Colonic mucosa (tissue), 4 donors: Measurements from ENCODE around the gene C3orf70. TPM values are rescaled to one million over a fixed set of nuclear protein-coding genes. Genes with fewer than 3 reads are reported as not detected.
A peak's percentile ranks its signal among the peaks of the same experiment; 100 is the strongest.

ENCODE experiments used
- DNase-seq: peaks from one replicate; pipeline ENCODE4 v3.0.0-alpha.2; 2020
- H3K27ac ChIP-seq: fragments of 200-600 bp; one replicate; pipeline ENCODE4 v1.8.0; 2021
- H3K27me3 ChIP-seq: fragments of 200-600 bp; one replicate; pipeline ENCODE4 v1.8.0; 2021
- H3K36me3 ChIP-seq: fragments of 200-600 bp; one replicate; pipeline ENCODE4 v1.8.0; 2021
- H3K4me1 ChIP-seq: fragments of 200-600 bp; one replicate; pipeline ENCODE4 v1.8.0; 2021; ENCODE audit warnings: mild to moderate bottlenecking
- H3K4me3 ChIP-seq: fragments of 200-600 bp; one replicate; pipeline ENCODE4 v1.8.0; 2021
- H3K9ac ChIP-seq, 2 donors: one replicate each; pipeline ENCODE4 v1.7.0; 2013; ENCODE audit warnings: control low read depth in 2 of 2, low read depth in 2 of 2, low read length in 2 of 2
- H3K9me3 ChIP-seq: fragments of 200-600 bp; one replicate; pipeline ENCODE4 v1.8.0; 2021
- CTCF ChIP-seq: fragments of 200-600 bp; IDR thresholded peaks from one replicate; pipeline ENCODE4 v1.8.0; 2022; ENCODE audit warnings: antibody characterized with exemption, mild to moderate bottlenecking
- intact Hi-C: fragments of 100-400 bp; cut with DNase I; formaldehyde crosslinking; loops from one replicate; pipeline ENCODE4 v1.14.1; 2022
- total RNA-seq, 2 donors: library from RNA; stranded (reverse); fragmentation: NEBNext Ultra II Directional in 1 of 2; extraction: Animal tissue kit (Norgen Biotek cat#: 25700) in 1 of 2; gene quantifications; one replicate each; pipeline ENCODE4 v1.2.1, GENCODE V29; 2021
- donor health status: healthy.
- donor health status: DM: no; HTN: no; CAD: no.
- donor health status: DM: no; HTN: no; CAD: no.

C3orf70 gene, protein sequence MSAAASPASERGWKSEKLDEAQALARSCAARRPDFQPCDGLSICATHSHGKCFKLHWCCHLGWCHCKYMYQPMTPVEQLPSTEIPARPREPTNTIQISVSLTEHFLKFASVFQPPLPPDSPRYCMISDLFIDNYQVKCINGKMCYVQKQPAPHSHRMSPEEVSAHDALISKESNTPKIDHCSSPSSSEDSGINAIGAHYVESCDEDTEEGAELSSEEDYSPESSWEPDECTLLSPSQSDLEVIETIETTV
- total RNA-seq: 10 to 100 TPM in 1 of 2 donors, 1 to 10 TPM in 1; 8.4 to 12.7 TPM

- Histone ChIP-seq H3K36me3 (no peaks in the 10 kb centered on the region), H3K4me1 (no peaks in the 10 kb centered on the region), H3K27me3 (no peaks in the 10 kb centered on the region), H3K9ac (peak within 1 kb of the TSS; percentile 79 to 84), H3K4me3 (peak within 1 kb of the TSS; percentile 77), H3K9me3 (no peaks in the 10 kb centered on the region), H3K27ac (peak within 1 kb of the TSS; percentile 81)
- intact Hi-C loops: no loop called here
- TF ChIP-seq CTCF: no peak
- DNase-seq: peak; percentile 55
These were observed at the start of gene C3orf70 for GRCh38 chr3:185152410-185153170. Gene C3orf70 (minus strand): TSS chr3:185153060. CDS start chr3:185152823, 237 bp downstream.

DNA sequence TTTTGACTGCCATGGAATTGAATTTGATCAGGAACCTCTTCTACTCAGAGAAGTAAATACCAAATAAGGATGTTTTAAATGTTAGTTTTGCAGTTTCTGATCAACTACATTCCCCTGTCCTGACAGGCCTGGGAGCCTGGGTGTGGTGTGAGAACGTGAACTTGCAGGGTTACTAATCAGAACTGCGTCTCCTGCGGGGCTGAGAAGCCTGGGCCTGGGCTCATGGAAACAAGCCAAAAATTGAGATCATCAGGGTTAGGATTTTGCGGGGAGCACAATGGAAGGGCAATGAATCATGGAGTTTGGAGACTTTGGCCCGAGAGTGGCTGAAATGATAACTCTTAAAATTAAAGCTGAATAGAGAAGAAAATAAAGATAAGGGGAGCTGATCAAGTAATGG lies 47.8 kb upstream of the C3orf70 start:
- TF ChIP-seq CTCF: no peak
- no peaks in the 10 kb centered on the region for H3K27me3 ChIP-seq
- DNase-seq: no peak
- H3K4me1 ChIP-seq: no peaks in the 10 kb centered on the region
- no peak overlapping the region for H3K27ac ChIP-seq
- no peaks in the 10 kb centered on the region for H3K9me3 ChIP-seq
- H3K36me3 ChIP-seq: no peaks in the 10 kb centered on the region
- no peak overlapping the region for H3K9ac ChIP-seq
- H3K4me3 ChIP-seq: no peak overlapping the region
- intact Hi-C loops: no loop called here

DNA sequence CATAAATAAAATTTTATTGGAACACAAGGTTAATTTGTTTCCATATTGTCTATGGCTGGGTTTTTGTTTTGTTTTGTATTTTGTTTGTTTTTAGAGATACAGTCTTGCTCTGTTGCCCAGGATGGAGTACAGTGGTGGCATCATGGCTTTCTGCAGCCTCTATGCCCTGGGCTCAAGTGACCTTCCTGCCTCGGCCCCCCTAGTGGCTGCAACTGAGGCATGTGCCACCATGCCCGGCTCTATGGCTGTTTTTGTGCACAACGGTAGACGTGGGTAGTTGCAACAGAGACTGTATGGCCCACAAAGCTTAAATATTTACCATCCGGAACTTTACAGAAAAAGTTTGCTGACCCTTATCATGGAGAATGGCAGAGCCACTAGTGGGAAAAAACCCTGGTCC lies 46.8 kb upstream of the C3orf70 start:
- H3K4me3 ChIP-seq: no peak overlapping the region
- no peak for DNase-seq
- no peaks in the 10 kb centered on the region for H3K4me1 ChIP-seq
- H3K27ac ChIP-seq: no peak overlapping the region
- H3K9me3 ChIP-seq: no peaks in the 10 kb centered on the region
- H3K9ac ChIP-seq: no peak overlapping the region
- H3K27me3 ChIP-seq: no peaks in the 10 kb centered on the region
- no peaks in the 10 kb centered on the region for H3K36me3 ChIP-seq
- TF ChIP-seq CTCF: no peak
- intact Hi-C loops: no loop called here

- H3K9ac ChIP-seq: no peak overlapping the region
- TF ChIP-seq CTCF: no peak
- H3K9me3 ChIP-seq: no peaks in the 10 kb centered on the region
- no peak overlapping the region for H3K27ac ChIP-seq
- DNase-seq: no peak
- no peaks in the 10 kb centered on the region for H3K4me1 ChIP-seq
- no peaks in the 10 kb centered on the region for H3K36me3 ChIP-seq
- no peaks in the 10 kb centered on the region for H3K27me3 ChIP-seq
- no peak overlapping the region for H3K4me3 ChIP-seq
- intact Hi-C loops: no loop called here
These were observed 46.3 kb upstream of the C3orf70 start for GRCh38 chr3:185199206-185199605.

DNA sequence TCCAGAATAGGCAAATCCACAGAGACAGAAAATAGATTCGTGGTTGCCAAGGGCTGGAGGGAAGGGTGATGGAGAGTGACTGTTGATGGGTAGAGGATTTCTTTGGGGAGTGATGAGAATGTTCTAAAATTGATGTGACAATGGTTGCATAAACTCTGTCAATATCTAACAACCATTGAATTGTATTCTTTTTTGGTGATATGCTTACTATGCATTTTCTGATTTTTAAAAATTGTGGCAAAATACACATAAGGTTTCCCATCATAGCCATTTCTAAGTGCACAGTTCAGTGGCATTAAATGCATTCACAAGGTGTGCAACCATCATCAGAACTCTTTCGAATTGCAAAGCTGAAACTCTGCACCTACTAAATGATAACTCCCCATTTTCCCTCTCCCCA lies 44.2 kb upstream of the C3orf70 start:
- no peaks in the 10 kb centered on the region for H3K36me3 ChIP-seq
- H3K9ac ChIP-seq: no peak overlapping the region
- H3K27me3 ChIP-seq: no peaks in the 10 kb centered on the region
- no peak overlapping the region for H3K4me3 ChIP-seq
- intact Hi-C loops: no loop called here
- no peaks in the 10 kb centered on the region for H3K9me3 ChIP-seq
- no peak overlapping the region for H3K27ac ChIP-seq
- no peak for TF ChIP-seq CTCF
- no peaks in the 10 kb centered on the region for H3K4me1 ChIP-seq
- no peak for DNase-seq
